PC-3 (cell line): Measurements from ENCODE around the gene OR6N1. TPM values are rescaled to one million over a fixed set of nuclear protein-coding genes. Genes with fewer than 3 reads are reported as not detected.

Source experiments
- ATAC-seq: fragments of 200-7000 bp; cut with Tn5 transposase; 2 replicates; pipeline ENCODE4 v1.9.1; 2020; ENCODE audit warnings: mild to moderate bottlenecking, moderate library complexity
- BruUV-seq: library from RNA; stranded (reverse); fragments of 400-500 nt; replicated peaks from 2 replicates; lab custom pipeline; 2021; lab: Mats Ljungman, UMichigan
- CTCF ChIA-PET: fragments of 300-600 bp; sonication (Branson Sonifier 250); formaldehyde crosslinking; loops from one replicate; lab custom pipeline; 2022; ENCODE audit warnings: antibody characterized with exemption; lab: Charles Lee
- POLR2A ChIA-PET: fragments of 300-600 bp; sonication (Branson Sonifier 250); formaldehyde crosslinking; loops from one replicate; lab custom pipeline; 2022; ENCODE audit warnings: antibody characterized with exemption; ENCODE audit not compliant: unreplicated experiment; lab: Charles Lee
- DNase-seq: peaks from one replicate; pipeline ENCODE4 v3.0.0-alpha.2; 2015
- H2AFZ ChIP-seq: fragments of 300-600 bp; sonication (generic); 2 replicates; pipeline ENCODE4 v1.6.0; 2016; ENCODE audit warnings: antibody characterized with exemption, low read length
- H3F3A ChIP-seq: fragments of 300-600 bp; sonication (generic); one replicate; pipeline ENCODE4 v1.6.0; 2017; ENCODE audit warnings: antibody characterized with exemption, low read length, control low read depth, mild to moderate bottlenecking; ENCODE audit not compliant: unreplicated experiment
- H3K27ac ChIP-seq: fragments of 300-600 bp; sonication (generic); 2 replicates; pipeline ENCODE4 v1.5.1; 2016; ENCODE audit warnings: mild to moderate bottlenecking, low read length
- H3K27me3 ChIP-seq: fragments of 300-600 bp; sonication (generic); 2 replicates; pipeline ENCODE4 v1.6.1; 2016; ENCODE audit warnings: low read length, mixed read lengths
- H3K36me3 ChIP-seq: fragments of 300-600 bp; sonication (generic); 2 replicates; pipeline ENCODE4 v1.6.1; 2016; ENCODE audit warnings: low read depth, mixed run types, low read length, mixed read lengths
- H3K4me1 ChIP-seq: fragments of 300-600 bp; sonication (generic); 2 replicates; pipeline ENCODE4 v1.5.1; 2016; ENCODE audit warnings: low read length; ENCODE audit not compliant: insufficient read depth
- H3K4me2 ChIP-seq: fragments of 300-600 bp; sonication (generic); 2 replicates; pipeline ENCODE4 v1.6.0; 2016; ENCODE audit warnings: low read length
- H3K4me3 ChIP-seq: fragments of 300-600 bp; sonication (generic); 2 replicates; pipeline ENCODE4 v1.5.1; 2016; ENCODE audit warnings: mild to moderate bottlenecking, low read length, mixed read lengths
- H3K79me2 ChIP-seq: fragments of 300-600 bp; sonication (generic); 2 replicates; pipeline ENCODE4 v1.6.1; 2017; ENCODE audit warnings: low read length, mixed read lengths
- H3K9ac ChIP-seq: fragments of 300-600 bp; sonication (generic); 2 replicates; pipeline ENCODE4 v1.6.0; 2016; ENCODE audit warnings: mild to moderate bottlenecking, low read length
- H3K9me2 ChIP-seq: fragments of 300-600 bp; sonication (generic); replicated peaks from 2 replicates; pipeline ENCODE4 v1.6.1; 2016; ENCODE audit warnings: mixed run types, low read length, mixed read lengths
- H3K9me3 ChIP-seq: fragments of 300-600 bp; sonication (generic); 2 replicates; pipeline ENCODE4 v1.6.1; 2016; ENCODE audit warnings: low read length, mixed read lengths
- H4K20me1 ChIP-seq: fragments of 300-600 bp; sonication (generic); 2 replicates; pipeline ENCODE4 v1.6.1; 2016; ENCODE audit warnings: low read length, mixed read lengths
- EZH2 ChIP-seq: fragments of 300-600 bp; sonication (generic); IDR thresholded peaks from one replicate; pipeline ENCODE4 v1.6.1; 2017; ENCODE audit warnings: antibody characterized with exemption, mild to moderate bottlenecking, low read length; ENCODE audit not compliant: unreplicated experiment
- EZH2phosphoT487 ChIP-seq: fragments of 300-600 bp; sonication (generic); IDR thresholded peaks from 2 replicates; pipeline ENCODE4 v1.6.1; 2018; ENCODE audit warnings: mild to moderate bottlenecking, antibody characterized with exemption, low read length, borderline replicate concordance
- intact Hi-C: fragments of 100-400 bp; cut with micrococcal nuclease; formaldehyde crosslinking; loops from 2 replicates; pipeline ENCODE4 v1.9.0; 2023
- total RNA-seq: library from RNA; depleted of rRNA; stranded (reverse); fragments of >200 nt; gene quantifications from 2 replicates; pipeline ENCODE4 v1.2.3, GENCODE V29; 2014
- TF ChIP-seq, protein P1 (sequence below): fragments of 300-600 bp; sonication (generic); conservative IDR thresholded peaks from 2 replicates; pipeline ENCODE4 v1.5.1; 2017; ENCODE audit warnings: antibody characterized with exemption, low read depth, mild to moderate bottlenecking, low read length

OR6N1 gene
- total RNA-seq, 1 experiment from 2014 or later: not detected

DNA sequence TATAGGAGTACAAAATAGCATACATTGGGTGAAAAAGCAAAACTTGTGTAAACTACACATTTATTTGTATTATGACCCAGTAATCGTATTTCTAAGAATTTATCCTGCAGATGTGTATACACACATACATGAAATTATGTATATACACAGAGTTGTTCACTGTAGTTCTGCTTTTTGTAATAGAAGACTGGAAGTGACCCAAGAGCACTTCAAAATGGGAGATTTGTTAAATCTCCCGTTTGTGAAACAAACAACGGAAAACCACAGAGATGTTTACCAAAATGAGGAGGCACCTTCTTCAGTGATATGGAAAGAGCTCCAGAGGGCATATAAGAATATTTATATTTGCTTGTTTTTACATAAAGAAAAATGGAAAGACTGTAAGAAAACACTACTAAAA, 41.2 kb upstream of the OR6N1 start:
- H3K9me3 ChIP-seq: no peaks in the 10 kb centered on the region
- no peak for TF ChIP-seq EZH2
- no peak for TF ChIP-seq EZH2phosphoT487
- TF ChIP-seq, protein P1, sequence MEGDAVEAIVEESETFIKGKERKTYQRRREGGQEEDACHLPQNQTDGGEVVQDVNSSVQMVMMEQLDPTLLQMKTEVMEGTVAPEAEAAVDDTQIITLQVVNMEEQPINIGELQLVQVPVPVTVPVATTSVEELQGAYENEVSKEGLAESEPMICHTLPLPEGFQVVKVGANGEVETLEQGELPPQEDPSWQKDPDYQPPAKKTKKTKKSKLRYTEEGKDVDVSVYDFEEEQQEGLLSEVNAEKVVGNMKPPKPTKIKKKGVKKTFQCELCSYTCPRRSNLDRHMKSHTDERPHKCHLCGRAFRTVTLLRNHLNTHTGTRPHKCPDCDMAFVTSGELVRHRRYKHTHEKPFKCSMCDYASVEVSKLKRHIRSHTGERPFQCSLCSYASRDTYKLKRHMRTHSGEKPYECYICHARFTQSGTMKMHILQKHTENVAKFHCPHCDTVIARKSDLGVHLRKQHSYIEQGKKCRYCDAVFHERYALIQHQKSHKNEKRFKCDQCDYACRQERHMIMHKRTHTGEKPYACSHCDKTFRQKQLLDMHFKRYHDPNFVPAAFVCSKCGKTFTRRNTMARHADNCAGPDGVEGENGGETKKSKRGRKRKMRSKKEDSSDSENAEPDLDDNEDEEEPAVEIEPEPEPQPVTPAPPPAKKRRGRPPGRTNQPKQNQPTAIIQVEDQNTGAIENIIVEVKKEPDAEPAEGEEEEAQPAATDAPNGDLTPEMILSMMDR: no peak
- no peak overlapping the region for H3K4me2 ChIP-seq
- no peak overlapping the region for H3K4me3 ChIP-seq
- H3K9ac ChIP-seq: no peak overlapping the region
- ChIA-PET POLR2A (no interaction called here), CTCF (no interaction called here)
- no peaks in the 10 kb centered on the region for H3K9me2 ChIP-seq
- no peaks in the 10 kb centered on the region for H3K4me1 ChIP-seq
- intact Hi-C loops: no loop called here
- no peaks in the 10 kb centered on the region for H3F3A ChIP-seq
- no peaks in the 10 kb centered on the region for H4K20me1 ChIP-seq
- BruUV-seq: no TSS peak
- H3K36me3 ChIP-seq: no peaks in the 10 kb centered on the region
- peaks cover 16% of the 10 kb centered on the region for H3K27me3 ChIP-seq
- no peak for DNase-seq
- H2AFZ ChIP-seq: no peak overlapping the region
- no peak for ATAC-seq
- no peak overlapping the region for H3K27ac ChIP-seq
- H3K79me2 ChIP-seq: no peaks in the 10 kb centered on the region

DNA sequence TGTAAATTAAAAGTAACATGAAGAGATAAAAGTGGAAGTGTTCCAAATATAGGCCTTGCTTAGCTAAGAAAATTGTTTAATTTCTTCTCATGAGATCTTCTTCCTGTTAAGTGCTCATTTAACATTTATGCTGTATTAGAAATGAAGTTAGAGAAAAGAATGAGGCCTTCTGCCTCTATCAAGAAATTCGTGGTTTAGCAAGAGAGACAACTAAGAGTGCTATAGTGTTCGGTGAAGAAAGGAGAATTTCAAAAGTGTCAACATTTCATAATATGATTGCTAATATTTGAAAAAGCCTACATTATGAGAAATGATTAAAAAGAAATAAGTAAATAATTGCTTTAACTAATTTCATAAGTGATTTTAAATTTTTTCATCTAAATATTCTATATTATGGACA, 40.3 kb upstream of the OR6N1 start:
- Histone ChIP-seq H3K9ac (no peak overlapping the region), H3K4me2 (no peak overlapping the region), H3K27ac (no peak overlapping the region), H3K4me1 (no peaks in the 10 kb centered on the region), H3K36me3 (no peaks in the 10 kb centered on the region), H2AFZ (no peak overlapping the region), H3K9me3 (no peaks in the 10 kb centered on the region), H4K20me1 (no peaks in the 10 kb centered on the region), H3F3A (no peaks in the 10 kb centered on the region), H3K9me2 (no peaks in the 10 kb centered on the region), H3K4me3 (no peak overlapping the region), H3K79me2 (no peaks in the 10 kb centered on the region), H3K27me3 (peaks cover 16% of the 10 kb centered on the region)
- no peak for DNase-seq
- BruUV-seq: no TSS peak
- POLR2A ChIA-PET: no interaction called here
- CTCF ChIA-PET: no interaction called here
- intact Hi-C loops: no loop called here
- ATAC-seq: no peak
- TF ChIP-seq, protein P1: no peak
- TF ChIP-seq EZH2phosphoT487 (no peak), EZH2 (no peak)

DNA sequence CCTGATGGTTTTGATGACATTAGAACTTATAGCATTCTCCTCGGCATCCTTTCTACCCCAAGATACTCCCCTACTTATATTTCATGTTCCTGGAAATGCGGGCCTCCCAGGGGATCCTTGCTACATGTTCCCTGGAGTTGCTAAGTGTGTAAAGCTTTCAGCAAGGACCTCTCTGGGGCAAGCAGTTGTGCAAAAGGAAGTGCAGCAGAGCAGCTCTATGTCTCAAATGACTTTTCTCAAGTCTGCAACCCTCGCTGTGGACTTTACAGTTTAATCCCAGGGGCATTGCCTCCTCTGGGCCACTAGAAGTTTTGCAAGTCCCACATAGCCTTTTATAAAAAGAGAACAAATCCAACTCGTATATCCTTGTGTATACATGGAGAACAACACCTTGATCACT, 38.3 kb upstream of the OR6N1 start:
- H3K4me3 ChIP-seq: no peak overlapping the region
- H3K9me2 ChIP-seq: no peaks in the 10 kb centered on the region
- H3K36me3 ChIP-seq: no peaks in the 10 kb centered on the region
- H3K27me3 ChIP-seq: peaks cover 16% of the 10 kb centered on the region
- H3F3A ChIP-seq: no peaks in the 10 kb centered on the region
- ChIA-PET POLR2A (no interaction called here), CTCF (no interaction called here)
- no peaks in the 10 kb centered on the region for H3K79me2 ChIP-seq
- H3K9me3 ChIP-seq: no peaks in the 10 kb centered on the region
- TF ChIP-seq EZH2 (no peak), EZH2phosphoT487 (no peak)
- TF ChIP-seq, protein P1: no peak
- DNase-seq (no peak), ATAC-seq (no peak)
- H3K27ac ChIP-seq: no peak overlapping the region
- H3K4me2 ChIP-seq: no peak overlapping the region
- H2AFZ ChIP-seq: no peak overlapping the region
- BruUV-seq: no TSS peak
- no peaks in the 10 kb centered on the region for H4K20me1 ChIP-seq
- no peaks in the 10 kb centered on the region for H3K4me1 ChIP-seq
- intact Hi-C loops: no loop called here
- no peak overlapping the region for H3K9ac ChIP-seq
